ENCODE measurements around the gene TMEM256. TPM values are rescaled to one million over a fixed set of nuclear protein-coding genes. Genes with fewer than 3 reads are reported as not detected.

TMEM256 gene
- total and polyA plus RNA-seq, 9 of the 15 experiments (the other 6 are each of a cell fraction or from before 2014, with no cell fraction given), result 43.4 to 177 (median 68.5) TPM

GRCh38 chr17:7383742-7384488 lies 20.0 kb downstream of the TMEM256 start:
- Histone ChIP-seq H3K9me1 (ENCODE audit: control insufficient read depth, insufficient read depth, low read length) (no peaks in the 10 kb centered on the region), H4K20me1 (replicated peaks; ENCODE audit: control insufficient read depth, insufficient read depth, low read length) (no peaks in the 10 kb centered on the region), H3K4me1 (replicated peaks in 1 of 2; ENCODE audit: control insufficient read depth in 2 of 2, insufficient read depth in 2 of 2, low read length in 2 of 2) (peaks cover 8 to 18% of the 10 kb centered on the region in 2 experiments; a peak in 4 of 5 replicates), H3K27ac (ENCODE audit: extremely low read depth, low read depth, low read length) (no peak overlapping the region), H3K9me3 (replicated peaks; ENCODE audit: control insufficient read depth, insufficient read depth, low read depth, low read length) (peaks cover 2% of the 10 kb centered on the region; the same call in 1 of the 2 replicates), H3K27me3 (ENCODE audit: control insufficient read depth in 2 of 2, insufficient read depth in 2 of 2, low read length in 2 of 2) (no peaks in the 10 kb centered on the region), H3K9ac (ENCODE audit: insufficient read depth in 1 of 2, low read depth in 2 of 2, low read length in 2 of 2) (no peak overlapping the region), H3K36me3 (ENCODE audit: control insufficient read depth, insufficient read depth, low read length) (peaks cover 2% of the 10 kb centered on the region; the same call in 1 of the 3 replicates), H3K4me2 (ENCODE audit: insufficient read depth, low read length) (no peak overlapping the region), H2AFZ (ENCODE audit: low read depth, low read length) (no peak overlapping the region), H3K4me3 (no peak overlapping the region), H3K79me2 (ENCODE audit: control insufficient read depth, insufficient read depth, low read length) (no peaks in the 10 kb centered on the region; the same call in 2 of the 3 replicates)
- DNase-seq (ENCODE audit: extremely low read depth in 1 of 4, low spot score in 3 of 4) (no peak), ATAC-seq (no peak), FAIRE-seq (no peak)
- no peak for TF ChIP-seq KHSRP (IDR thresholded peaks at IDR 0.05)
- TF ChIP-seq, protein P1, sequence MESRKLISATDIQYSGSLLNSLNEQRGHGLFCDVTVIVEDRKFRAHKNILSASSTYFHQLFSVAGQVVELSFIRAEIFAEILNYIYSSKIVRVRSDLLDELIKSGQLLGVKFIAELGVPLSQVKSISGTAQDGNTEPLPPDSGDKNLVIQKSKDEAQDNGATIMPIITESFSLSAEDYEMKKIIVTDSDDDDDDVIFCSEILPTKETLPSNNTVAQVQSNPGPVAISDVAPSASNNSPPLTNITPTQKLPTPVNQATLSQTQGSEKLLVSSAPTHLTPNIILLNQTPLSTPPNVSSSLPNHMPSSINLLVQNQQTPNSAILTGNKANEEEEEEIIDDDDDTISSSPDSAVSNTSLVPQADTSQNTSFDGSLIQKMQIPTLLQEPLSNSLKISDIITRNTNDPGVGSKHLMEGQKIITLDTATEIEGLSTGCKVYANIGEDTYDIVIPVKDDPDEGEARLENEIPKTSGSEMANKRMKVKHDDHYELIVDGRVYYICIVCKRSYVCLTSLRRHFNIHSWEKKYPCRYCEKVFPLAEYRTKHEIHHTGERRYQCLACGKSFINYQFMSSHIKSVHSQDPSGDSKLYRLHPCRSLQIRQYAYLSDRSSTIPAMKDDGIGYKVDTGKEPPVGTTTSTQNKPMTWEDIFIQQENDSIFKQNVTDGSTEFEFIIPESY (CRISPR knock-in tag; IDR thresholded peaks at IDR 0.05), result peak; percentile 65; the same call in 1 of the 2 replicates
- ChIA-PET POLR2A (no interaction called here), CTCF (ENCODE audit: low intra/inter-chr PET ratio) (no interaction called here)
- in situ Hi-C loops (cut with MboI) (no loop called here), intact Hi-C loops (cut with micrococcal nuclease) (no loop called here)
- 94% methylated on average over 11 of the region's 65 CpGs for WGBS (ENCODE audit: insufficient coverage, low coverage, missing lambda C conversion rate)
- BruUV-seq (replicated peaks), result no TSS peak

DNA sequence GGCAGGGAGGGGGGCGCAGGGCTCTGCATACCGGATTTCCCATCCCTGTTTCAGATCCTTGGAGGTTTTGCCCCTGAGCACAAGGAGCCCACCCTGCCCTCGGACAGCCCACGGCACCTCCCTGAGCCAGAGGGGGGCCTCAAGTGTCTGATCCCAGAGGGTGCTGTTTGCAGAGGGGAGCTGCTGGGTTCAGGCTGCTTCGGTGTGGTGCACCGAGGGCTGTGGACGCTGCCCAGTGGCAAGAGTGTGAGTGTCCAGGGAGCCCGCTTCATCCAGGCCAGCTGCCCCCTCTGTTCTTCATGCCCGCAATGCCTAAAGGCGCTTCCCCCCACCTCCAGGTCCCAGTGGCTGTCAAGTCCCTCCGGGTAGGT lies 20.5 kb downstream of the TMEM256 start:
- no peak overlapping the region for H3K4me2 ChIP-seq (ENCODE audit: insufficient read depth, low read length)
- no peak overlapping the region for H3K9ac ChIP-seq (ENCODE audit: insufficient read depth in 1 of 2, low read depth in 2 of 2, low read length in 2 of 2)
- no peak for DNase-seq (ENCODE audit: extremely low read depth in 1 of 4, low spot score in 3 of 4)
- no TSS peak for BruUV-seq (replicated peaks)
- no peaks in the 10 kb centered on the region for H3K36me3 ChIP-seq (ENCODE audit: control insufficient read depth, insufficient read depth, low read length)
- WGBS (ENCODE audit: insufficient coverage, low coverage, missing lambda C conversion rate), result 94% methylated on average over 5 of the region's 11 CpGs
- H3K9me1 ChIP-seq (ENCODE audit: control insufficient read depth, insufficient read depth, low read length), result no peaks in the 10 kb centered on the region
- no peaks in the 10 kb centered on the region for H3K27me3 ChIP-seq (ENCODE audit: control insufficient read depth in 2 of 2, insufficient read depth in 2 of 2, low read length in 2 of 2)
- no peak overlapping the region for H3K4me3 ChIP-seq
- no peaks in the 10 kb centered on the region; the same call in 2 of the 3 replicates for H3K79me2 ChIP-seq (ENCODE audit: control insufficient read depth, insufficient read depth, low read length)
- H3K4me1 ChIP-seq (replicated peaks in 1 of 2; ENCODE audit: control insufficient read depth in 2 of 2, insufficient read depth in 2 of 2, low read length in 2 of 2), result peaks cover 8 to 18% of the 10 kb centered on the region in 2 experiments; a peak in 4 of 5 replicates
- H3K9me3 ChIP-seq (replicated peaks; ENCODE audit: control insufficient read depth, insufficient read depth, low read depth, low read length), result peaks cover 2% of the 10 kb centered on the region; the same call in 1 of the 2 replicates
- POLR2A ChIA-PET, result no interaction called here
- intact Hi-C loops (cut with micrococcal nuclease) (no loop called here), in situ Hi-C loops (cut with MboI) (no loop called here)
- no peak overlapping the region for H3K27ac ChIP-seq (ENCODE audit: extremely low read depth, low read depth, low read length)
- FAIRE-seq, result no peak
- no peak for ATAC-seq
- no peak overlapping the region for H2AFZ ChIP-seq (ENCODE audit: low read depth, low read length)
- H4K20me1 ChIP-seq (replicated peaks; ENCODE audit: control insufficient read depth, insufficient read depth, low read length), result no peaks in the 10 kb centered on the region
- CTCF ChIA-PET (ENCODE audit: low intra/inter-chr PET ratio), result no interaction called here
- TF ChIP-seq, protein P2, sequence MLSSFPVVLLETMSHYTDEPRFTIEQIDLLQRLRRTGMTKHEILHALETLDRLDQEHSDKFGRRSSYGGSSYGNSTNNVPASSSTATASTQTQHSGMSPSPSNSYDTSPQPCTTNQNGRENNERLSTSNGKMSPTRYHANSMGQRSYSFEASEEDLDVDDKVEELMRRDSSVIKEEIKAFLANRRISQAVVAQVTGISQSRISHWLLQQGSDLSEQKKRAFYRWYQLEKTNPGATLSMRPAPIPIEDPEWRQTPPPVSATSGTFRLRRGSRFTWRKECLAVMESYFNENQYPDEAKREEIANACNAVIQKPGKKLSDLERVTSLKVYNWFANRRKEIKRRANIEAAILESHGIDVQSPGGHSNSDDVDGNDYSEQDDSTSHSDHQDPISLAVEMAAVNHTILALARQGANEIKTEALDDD (IDR thresholded peaks at IDR 0.05), result no peak
- TF ChIP-seq ATF7 (IDR thresholded peaks at IDR 0.05) (no peak), ILK (tag; IDR thresholded peaks at IDR 0.05; ENCODE audit: borderline replicate concordance, low read depth) (no peak), JUN (IDR thresholded peaks at IDR 0.05; ENCODE audit: borderline replicate concordance, low read depth, low read length) (no peak), JUN (CRISPR knock-in tag; IDR thresholded peaks at IDR 0.05; ENCODE audit: borderline replicate concordance) (no peak)
- TF ChIP-seq, protein P3, sequence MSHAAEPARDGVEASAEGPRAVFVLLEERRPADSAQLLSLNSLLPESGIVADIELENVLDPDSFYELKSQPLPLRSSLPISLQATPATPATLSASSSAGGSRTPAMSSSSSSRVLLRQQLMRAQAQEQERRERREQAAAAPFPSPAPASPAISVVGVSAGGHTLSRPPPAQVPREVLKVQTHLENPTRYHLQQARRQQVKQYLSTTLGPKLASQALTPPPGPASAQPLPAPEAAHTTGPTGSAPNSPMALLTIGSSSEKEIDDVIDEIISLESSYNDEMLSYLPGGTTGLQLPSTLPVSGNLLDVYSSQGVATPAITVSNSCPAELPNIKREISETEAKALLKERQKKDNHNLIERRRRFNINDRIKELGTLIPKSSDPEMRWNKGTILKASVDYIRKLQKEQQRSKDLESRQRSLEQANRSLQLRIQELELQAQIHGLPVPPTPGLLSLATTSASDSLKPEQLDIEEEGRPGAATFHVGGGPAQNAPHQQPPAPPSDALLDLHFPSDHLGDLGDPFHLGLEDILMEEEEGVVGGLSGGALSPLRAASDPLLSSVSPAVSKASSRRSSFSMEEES (CRISPR knock-in tag; IDR thresholded peaks at IDR 0.05), result no peak
- TF ChIP-seq, protein P4, sequence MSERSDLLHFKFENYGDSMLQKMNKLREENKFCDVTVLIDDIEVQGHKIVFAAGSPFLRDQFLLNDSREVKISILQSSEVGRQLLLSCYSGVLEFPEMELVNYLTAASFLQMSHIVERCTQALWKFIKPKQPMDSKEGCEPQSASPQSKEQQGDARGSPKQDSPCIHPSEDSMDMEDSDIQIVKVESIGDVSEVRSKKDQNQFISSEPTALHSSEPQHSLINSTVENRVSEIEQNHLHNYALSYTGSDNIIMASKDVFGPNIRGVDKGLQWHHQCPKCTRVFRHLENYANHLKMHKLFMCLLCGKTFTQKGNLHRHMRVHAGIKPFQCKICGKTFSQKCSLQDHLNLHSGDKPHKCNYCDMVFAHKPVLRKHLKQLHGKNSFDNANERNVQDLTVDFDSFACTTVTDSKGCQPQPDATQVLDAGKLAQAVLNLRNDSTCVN (CRISPR knock-in tag; IDR thresholded peaks at IDR 0.05), result no peak
